NCI-H69 (cell line): ENCODE measurements around the gene MRPS12.

Source experiments
- DNase-seq: peaks from one replicate; lab custom pipeline; 2025; lab: John Stamatoyannopoulos, UW

The MRPS12 gene

GRCh38 chr19:38975214-38975860, 44.6 kb downstream of the MRPS12 start, which contains the start of gene FBXO17:
FBXO17 (minus strand) TSS chr19:38975742; CDS start chr19:38950319, 25,423 bp downstream.
- peak; percentile 42 for DNase-seq

- DNase-seq, result peak; percentile 19
Measured at GRCh38 chr19:38975861-38976271, 45.1 kb downstream of the MRPS12 start.

DNA sequence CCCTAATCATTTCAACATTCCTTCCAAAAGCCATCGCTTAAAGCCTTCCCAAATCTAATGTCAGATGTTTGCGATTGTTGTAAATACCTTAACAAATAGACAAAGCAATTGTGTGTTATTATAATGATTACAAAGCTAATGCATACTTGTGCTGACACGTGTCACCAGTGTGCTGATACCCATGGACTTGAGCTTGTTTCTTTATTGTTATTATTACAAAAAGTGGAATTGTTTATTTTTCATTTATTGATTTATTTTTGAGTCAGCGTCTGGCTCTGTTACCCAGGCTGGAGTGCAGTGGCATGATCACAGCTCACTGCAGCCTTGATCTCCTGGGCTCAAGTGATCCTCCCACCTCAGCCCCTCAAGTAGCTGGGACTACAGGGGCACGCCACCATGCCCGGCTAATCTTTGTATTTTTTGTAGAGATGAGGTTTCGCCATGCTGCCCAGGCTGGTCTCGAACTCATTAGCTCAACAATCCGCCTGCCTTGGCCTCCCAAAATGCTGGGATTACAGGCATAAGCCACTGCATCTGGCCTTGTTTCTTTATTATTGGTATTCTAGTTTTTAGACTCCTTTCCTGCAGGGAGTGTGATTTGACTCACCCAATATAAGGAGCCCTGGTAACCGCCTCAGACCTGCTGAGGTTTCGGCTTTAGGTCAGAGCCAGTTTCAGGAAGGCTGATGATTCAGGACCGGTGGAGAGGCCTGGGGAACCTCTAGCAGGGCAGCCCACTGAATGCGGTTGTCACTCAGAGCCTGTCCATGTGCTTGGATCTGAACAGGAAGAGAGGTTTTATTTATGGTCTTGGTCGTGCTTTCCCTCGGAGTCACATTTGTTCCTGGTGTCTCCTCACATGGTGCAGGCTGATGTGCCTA, 46.9 kb downstream of the MRPS12 start:
- DNase-seq, result no peak

- no peak for DNase-seq
Measured at GRCh38 chr19:38978326-38978689, 47.6 kb downstream of the MRPS12 start.

- DNase-seq, result no peak
Measured at GRCh38 chr19:38979812-38980211, 49.1 kb downstream of the MRPS12 start.

DNA sequence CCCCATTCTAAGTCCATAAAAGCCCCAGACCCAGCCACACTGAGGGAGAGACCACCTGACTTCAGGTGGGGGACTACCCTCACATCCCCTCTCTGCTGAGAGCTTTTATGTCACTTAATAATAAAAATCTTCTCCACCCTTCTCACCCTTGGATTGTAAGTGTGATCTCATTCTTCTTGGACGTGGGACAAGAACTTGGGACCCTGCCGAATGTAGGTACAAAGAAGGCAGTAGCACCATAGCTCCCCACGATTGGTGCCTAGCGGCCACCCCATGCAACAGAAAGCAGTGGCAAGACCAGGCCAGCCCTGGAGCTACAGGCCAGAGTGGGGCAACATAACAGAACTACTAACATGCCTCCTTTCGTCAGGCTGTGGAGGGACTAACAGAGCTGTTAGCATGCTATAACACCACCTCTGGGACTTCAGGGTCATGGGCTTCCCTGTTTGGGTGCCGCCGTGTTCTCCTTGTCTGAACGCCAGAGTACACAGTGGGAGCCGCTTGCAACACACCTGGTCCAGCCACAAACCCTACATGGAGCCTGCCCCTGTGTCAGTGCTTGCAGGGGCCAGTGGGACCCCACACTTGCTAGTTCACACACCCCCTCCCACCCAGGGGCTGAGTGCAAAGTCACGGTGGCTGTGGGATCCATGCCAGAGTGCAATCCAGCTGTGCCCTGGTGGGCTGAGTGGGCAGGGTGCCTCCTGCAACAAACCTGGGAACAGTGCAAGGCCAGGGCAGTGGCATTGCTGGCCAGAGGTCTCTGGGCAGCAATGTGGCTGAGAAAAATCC, 50.0 kb downstream of the MRPS12 start:
- no peak for DNase-seq
